ENCODE measurements around the gene MLLT3. TPM values are rescaled to one million over a fixed set of nuclear protein-coding genes. Genes with fewer than 3 reads are reported as not detected.
A peak's percentile ranks its signal among the peaks of the same experiment; 100 is the strongest.

The MLLT3 gene
- total and polyA plus RNA-seq, 2 experiments from 2014 or later: 40.0 to 58.3 TPM

DNA sequence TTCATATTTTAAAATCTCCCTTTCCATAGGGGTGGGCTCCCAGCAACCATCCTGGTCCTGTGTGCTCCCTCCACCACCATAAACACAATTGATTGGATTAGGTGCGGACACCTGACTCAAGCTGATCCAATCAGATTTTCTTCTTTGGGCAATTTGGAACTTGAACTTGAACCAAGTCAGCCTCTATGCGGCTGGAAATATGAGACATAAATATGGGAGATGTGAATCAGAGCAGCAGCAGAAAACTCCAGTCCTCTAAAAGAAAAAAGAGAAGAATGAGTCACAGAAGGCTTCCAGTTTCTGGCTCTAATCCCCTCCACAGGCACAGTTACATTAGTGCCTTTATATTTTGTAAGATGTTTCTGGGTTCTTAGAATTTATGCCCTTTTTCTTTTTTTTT is 306.6 kb downstream of the MLLT3 start:
- Histone ChIP-seq H3K4me3 (no peak overlapping the region), H3K4me1 (ENCODE audit: low read depth) (peaks cover 16% of the 10 kb centered on the region), H3K27ac (no peak overlapping the region), H3K9me3 (ENCODE audit: low read depth) (no peaks in the 10 kb centered on the region), H3K27me3 (no peaks in the 10 kb centered on the region), H3K36me3 (no peaks in the 10 kb centered on the region)
- no peak for TF ChIP-seq CTCF (IDR thresholded peaks at IDR 0.05; ENCODE audit: low read depth, low read length)
- DNase-seq (ENCODE audit: low read depth in 1 of 2, low spot score in 1 of 2): peak in 1 of 2 donors; percentile 63

DNA sequence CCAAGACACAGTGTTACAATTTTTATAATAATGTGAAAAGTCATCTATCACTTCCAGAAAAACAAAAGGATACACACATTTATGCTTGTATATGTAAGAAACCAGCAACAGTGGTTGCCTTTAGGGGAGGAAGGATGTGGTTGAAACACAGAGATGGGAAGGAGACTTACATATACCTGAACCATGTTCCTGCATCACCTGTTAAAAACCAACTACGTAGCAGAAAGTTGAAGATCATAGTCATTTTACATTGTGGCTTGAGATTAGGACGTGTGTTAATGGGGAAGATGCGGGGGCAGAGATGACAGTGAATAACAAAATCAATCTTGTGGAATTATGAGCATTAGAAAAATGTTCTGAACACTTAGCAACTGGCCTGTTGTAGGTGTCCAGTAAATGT is 307.3 kb downstream of the MLLT3 start:
- Histone ChIP-seq H3K27me3 (no peaks in the 10 kb centered on the region), H3K4me3 (no peak overlapping the region), H3K36me3 (no peaks in the 10 kb centered on the region), H3K9me3 (ENCODE audit: low read depth) (no peaks in the 10 kb centered on the region), H3K4me1 (ENCODE audit: low read depth) (peaks cover 9% of the 10 kb centered on the region), H3K27ac (no peak overlapping the region)
- DNase-seq (ENCODE audit: low read depth in 1 of 2, low spot score in 1 of 2): no peak
- no peak for TF ChIP-seq CTCF (IDR thresholded peaks at IDR 0.05; ENCODE audit: low read depth, low read length)

GRCh38 chr9:20313415-20313814 is 308.9 kb downstream of the MLLT3 start:
- Histone ChIP-seq H3K27me3 (no peaks in the 10 kb centered on the region), H3K36me3 (no peaks in the 10 kb centered on the region), H3K9me3 (ENCODE audit: low read depth) (no peaks in the 10 kb centered on the region), H3K4me3 (no peak overlapping the region), H3K27ac (no peak overlapping the region), H3K4me1 (ENCODE audit: low read depth) (no peaks in the 10 kb centered on the region)
- TF ChIP-seq CTCF (IDR thresholded peaks at IDR 0.05; ENCODE audit: low read depth, low read length): no peak
- no peak for DNase-seq (ENCODE audit: low read depth in 1 of 2, low spot score in 1 of 2)

DNA sequence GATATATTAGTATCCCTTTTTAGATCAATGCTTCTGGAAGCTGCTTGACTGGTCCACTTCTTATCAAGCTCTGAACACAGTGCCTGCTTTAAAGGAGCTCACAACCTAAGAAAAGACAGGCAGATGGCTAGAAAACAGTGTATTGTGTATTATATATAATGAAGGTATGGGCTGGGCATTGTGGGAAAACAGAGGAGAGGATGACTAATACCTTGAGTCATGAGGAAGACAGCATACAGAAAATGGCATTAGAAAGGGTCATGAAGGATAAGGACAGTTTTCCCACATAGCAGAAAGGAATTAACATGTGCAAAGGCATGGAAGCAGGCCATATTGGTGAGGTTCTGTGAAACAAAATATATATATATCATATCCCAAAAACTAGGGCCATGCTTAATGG is 309.6 kb downstream of the MLLT3 start:
- Histone ChIP-seq H3K27ac (no peak overlapping the region), H3K9me3 (ENCODE audit: low read depth) (no peaks in the 10 kb centered on the region), H3K36me3 (no peaks in the 10 kb centered on the region), H3K4me3 (no peak overlapping the region), H3K4me1 (ENCODE audit: low read depth) (no peaks in the 10 kb centered on the region), H3K27me3 (no peaks in the 10 kb centered on the region)
- no peak for TF ChIP-seq CTCF (IDR thresholded peaks at IDR 0.05; ENCODE audit: low read depth, low read length)
- DNase-seq (ENCODE audit: low read depth in 1 of 2, low spot score in 1 of 2): no peak

- no peak overlapping the region for H3K4me3 ChIP-seq
- no peaks in the 10 kb centered on the region for H3K4me1 ChIP-seq (ENCODE audit: low read depth)
- no peaks in the 10 kb centered on the region for H3K27me3 ChIP-seq
- no peaks in the 10 kb centered on the region for H3K9me3 ChIP-seq (ENCODE audit: low read depth)
- no peaks in the 10 kb centered on the region for H3K36me3 ChIP-seq
- no peak overlapping the region for H3K27ac ChIP-seq
- DNase-seq (ENCODE audit: low read depth in 1 of 2, low spot score in 1 of 2): no peak
- TF ChIP-seq CTCF (IDR thresholded peaks at IDR 0.05; ENCODE audit: low read depth, low read length): no peak
These were observed 312.3 kb downstream of the MLLT3 start for GRCh38 chr9:20310024-20310423.

- no peak overlapping the region for H3K4me3 ChIP-seq
- no peaks in the 10 kb centered on the region for H3K4me1 ChIP-seq (ENCODE audit: low read depth)
- no peaks in the 10 kb centered on the region for H3K27me3 ChIP-seq
- no peak for TF ChIP-seq CTCF (IDR thresholded peaks at IDR 0.05; ENCODE audit: low read depth, low read length)
- DNase-seq (ENCODE audit: low read depth in 1 of 2, low spot score in 1 of 2): peak in 1 of 2 donors; percentile 32
- H3K9me3 ChIP-seq (ENCODE audit: low read depth): no peaks in the 10 kb centered on the region
- no peaks in the 10 kb centered on the region for H3K36me3 ChIP-seq
- H3K27ac ChIP-seq: no peak overlapping the region
These were observed 313.2 kb downstream of the MLLT3 start for GRCh38 chr9:20309124-20309523.
